Superior temporal gyrus (tissue), 1 donor: ENCODE data around the gene LONP1.
"Not testable (repeated sequence)": the region's sequence is repeated elsewhere in the genome, so short reads cannot be mapped to it uniquely, and the experiment has no call there.

ENCODE experiments used
- DNase-seq: peaks from one replicate; pipeline ENCODE4 v3.0.0-alpha.2; 2016; ENCODE audit errors: extremely low spot score

Gene LONP1, protein sequence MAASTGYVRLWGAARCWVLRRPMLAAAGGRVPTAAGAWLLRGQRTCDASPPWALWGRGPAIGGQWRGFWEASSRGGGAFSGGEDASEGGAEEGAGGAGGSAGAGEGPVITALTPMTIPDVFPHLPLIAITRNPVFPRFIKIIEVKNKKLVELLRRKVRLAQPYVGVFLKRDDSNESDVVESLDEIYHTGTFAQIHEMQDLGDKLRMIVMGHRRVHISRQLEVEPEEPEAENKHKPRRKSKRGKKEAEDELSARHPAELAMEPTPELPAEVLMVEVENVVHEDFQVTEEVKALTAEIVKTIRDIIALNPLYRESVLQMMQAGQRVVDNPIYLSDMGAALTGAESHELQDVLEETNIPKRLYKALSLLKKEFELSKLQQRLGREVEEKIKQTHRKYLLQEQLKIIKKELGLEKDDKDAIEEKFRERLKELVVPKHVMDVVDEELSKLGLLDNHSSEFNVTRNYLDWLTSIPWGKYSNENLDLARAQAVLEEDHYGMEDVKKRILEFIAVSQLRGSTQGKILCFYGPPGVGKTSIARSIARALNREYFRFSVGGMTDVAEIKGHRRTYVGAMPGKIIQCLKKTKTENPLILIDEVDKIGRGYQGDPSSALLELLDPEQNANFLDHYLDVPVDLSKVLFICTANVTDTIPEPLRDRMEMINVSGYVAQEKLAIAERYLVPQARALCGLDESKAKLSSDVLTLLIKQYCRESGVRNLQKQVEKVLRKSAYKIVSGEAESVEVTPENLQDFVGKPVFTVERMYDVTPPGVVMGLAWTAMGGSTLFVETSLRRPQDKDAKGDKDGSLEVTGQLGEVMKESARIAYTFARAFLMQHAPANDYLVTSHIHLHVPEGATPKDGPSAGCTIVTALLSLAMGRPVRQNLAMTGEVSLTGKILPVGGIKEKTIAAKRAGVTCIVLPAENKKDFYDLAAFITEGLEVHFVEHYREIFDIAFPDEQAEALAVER

DNA sequence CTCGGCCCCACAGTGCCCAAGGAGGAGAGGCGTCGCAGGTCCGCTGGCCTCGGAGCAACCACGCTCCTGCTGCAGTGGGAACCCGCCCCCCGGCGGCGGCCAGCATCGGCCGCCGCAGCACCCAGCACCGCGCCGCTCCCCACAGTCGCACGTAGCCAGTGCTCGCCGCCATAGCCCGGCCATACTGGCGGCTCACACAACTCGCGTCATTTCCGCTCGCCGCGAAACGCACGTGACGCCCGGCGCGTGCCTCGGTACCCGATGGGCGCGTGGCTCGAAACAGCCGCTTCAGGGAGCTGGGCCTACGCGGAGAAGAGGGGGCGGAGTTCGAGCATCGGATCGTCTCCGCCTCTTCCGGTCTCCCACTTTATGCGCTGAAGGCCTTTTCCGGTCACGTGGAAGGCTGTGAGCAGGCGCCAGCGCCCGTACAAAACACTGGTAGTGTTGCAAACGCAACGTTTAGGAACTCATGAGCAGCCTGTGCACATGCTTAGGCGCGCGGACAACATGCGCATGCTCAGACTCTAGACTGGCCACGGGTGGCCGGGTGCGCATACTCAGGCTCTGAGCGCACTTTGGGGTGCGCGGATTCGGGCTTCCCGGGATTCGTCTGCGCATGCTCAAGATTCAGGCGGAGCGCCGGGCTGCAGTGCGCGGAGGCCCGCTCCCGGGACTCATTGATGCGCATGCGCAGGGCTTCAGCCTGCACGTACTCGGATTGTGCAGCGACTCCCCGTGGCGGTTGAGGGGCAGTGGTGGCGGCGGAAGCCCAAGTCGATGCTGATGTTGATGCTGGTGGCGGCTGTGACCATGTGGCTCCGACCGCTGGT is at the start of gene LONP1, which contains the start of gene CATSPERD:
LONP1 (minus strand) TSS at position 186 of the 830 bp plus-strand sequence; CDS start at position 172, 14 bp downstream.
CATSPERD (plus strand) TSS at position 677 of the 830 bp plus-strand sequence; CDS start at position 778, 101 bp downstream.
- peak; percentile 99 for DNase-seq

DNA sequence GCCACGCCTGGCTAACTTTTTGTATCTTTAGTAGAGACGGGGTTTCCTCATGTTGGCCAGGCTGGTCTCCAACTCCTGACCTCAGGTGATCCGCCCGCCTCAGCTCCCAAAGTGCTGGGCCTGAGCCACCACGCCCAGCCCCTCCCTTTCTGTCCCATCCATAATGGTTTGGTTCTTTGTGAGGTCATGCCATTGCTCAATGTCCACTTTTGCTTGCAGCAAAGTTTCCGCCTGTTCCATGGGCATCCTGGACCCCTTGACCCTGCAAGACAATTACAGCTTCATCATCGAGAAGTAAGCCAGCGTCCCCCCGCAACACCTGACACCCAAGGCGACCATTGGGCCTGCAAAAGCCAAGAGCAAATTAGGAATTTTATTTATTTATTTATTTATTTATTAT is 48.0 kb upstream of the LONP1 start:
- no peak for DNase-seq

DNA sequence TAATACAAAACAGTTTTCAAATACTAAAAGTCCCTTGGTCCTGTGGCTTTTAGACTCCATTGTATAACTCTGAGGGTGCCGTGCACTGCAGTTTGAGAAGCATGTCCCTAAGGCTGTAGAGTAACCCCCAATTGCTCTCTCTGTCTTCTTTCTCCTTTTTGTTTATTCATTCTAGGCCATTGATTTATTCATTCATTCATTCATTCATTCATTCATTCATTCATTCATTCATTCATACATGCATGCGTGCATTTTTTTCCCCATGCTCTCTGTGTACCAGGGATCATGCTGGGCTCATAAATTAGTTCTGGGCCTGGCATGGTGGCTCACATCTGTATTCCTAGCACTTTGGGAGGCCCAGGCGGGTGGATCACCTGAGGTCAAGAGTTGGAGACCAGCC is 45.3 kb upstream of the LONP1 start:
- no peak for DNase-seq

DNA sequence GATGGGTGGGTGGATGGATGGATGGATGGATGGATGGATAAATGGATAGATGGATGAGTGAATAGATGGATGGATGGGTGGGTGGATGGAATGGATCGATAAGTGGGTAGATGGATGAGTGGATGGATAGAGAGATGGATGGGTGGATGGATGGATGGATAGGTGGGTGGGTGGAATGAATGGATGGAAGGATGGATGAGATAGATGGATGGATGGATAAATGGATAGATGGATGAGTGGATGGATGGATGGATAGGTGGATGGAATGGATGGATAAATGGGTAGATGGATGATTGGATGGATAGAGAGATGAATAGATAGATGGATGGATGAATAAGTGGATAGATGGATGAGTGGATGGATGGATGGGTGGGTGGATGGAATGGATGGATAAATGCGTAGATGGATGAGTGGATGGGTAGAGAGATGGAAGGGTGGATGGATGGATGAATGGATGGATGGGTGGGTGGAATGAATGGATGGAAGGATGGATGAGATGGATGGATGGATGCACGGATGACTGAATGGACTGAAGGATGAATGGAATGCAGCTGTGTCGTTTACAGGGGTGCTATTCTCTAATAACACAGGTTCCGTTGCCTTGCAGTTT is 42.8 kb upstream of the LONP1 start:
- DNase-seq: no peak

DNA sequence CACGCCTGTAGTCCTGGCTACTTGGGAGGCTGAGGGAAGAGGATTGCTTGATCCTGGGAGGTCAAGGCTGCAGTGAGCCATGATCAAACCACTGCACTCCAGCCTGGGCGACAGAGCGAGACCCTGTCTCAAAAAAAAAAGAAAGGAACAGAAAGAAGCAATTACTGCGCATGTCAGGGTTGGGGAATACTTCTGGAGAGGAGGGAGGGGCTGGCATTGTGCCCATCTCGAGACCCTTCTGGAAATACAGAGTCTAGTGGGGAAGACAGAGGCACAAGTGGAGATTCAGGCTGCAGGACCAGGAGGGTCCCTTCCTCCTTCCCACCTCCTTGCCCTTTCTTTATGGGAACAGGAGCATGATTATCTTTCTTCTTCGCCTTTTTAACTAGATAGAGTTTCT is 33.8 kb upstream of the LONP1 start:
- DNase-seq: no peak

DNA sequence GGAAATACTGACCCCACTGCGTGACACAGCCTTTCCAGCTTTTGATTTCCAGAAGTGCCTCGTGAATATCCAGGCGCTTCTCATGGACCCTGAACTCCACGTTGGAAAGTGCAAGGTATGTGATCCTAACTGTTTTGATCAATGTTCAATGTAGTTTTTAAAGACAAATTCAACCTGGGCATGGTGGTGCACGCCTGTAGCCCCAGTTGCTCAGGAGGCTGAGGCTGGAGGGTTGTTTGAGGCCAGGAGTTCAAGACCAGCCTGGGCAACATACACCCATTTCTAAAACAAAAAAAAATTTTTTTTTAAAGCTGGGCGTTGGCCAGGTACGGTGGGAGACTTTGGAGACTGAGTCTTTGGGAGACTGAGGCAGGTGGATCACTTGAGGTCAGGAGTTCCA is 31.8 kb upstream of the LONP1 start:
- no peak for DNase-seq

DNA sequence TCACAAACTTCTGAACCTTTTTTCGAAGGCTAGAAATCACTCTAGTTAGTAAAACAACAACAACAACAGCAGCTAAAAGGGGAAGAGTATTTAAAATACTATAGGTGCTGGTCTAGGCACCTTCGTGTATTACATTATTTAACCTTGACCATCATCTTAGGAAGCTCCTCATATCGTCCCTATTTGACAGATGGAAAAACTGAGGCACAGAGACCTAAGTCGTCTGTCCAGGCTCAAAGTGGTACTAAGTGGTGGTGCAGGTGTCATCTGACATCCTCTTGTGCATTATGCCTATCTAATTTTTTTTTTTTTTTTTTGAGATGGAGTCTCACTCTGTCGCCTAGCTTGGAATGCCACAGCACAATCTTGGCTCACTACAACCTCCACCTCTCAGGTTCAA is 29.6 kb upstream of the LONP1 start:
- no peak for DNase-seq

DNA sequence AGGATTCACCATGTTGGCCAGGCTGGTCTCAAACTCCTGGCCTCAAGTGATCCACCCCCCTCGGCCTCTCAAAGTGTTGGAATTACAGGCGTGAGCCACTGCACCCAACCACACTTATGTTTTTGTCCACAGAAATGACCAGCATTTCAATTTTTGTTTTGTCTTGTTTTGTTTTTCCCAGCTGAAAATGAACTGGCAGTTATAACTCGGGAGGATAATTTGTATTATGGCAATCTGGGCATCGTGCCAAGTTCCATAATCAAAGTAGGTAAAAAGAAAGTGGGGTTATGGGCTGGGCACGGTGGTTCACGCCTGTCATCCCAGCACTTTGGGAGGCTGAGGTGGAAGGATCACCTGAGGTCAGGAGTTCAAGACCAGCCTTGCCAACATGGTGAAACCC is 29.0 kb upstream of the LONP1 start:
- not testable (repeated sequence) for DNase-seq

DNA sequence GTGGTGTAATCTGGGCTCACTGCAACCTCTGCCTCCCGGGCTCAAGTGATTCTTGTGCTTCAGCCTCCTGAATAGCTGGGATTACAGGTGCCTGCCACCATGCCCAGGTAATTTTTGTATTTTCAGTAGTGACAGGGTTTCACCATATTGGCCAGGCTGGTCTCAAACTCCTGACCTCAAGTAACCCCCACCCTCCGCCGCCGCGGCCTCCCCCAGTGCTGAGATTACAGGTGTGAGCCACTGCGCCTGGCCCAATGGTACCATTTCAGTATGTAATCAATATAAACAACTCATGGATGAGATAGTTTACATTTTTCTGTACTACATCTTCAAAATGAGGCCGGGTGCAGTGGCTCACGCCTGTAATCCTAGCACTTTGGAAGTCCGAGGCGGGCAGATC is 25.1 kb upstream of the LONP1 start:
- not testable (repeated sequence) for DNase-seq

DNA sequence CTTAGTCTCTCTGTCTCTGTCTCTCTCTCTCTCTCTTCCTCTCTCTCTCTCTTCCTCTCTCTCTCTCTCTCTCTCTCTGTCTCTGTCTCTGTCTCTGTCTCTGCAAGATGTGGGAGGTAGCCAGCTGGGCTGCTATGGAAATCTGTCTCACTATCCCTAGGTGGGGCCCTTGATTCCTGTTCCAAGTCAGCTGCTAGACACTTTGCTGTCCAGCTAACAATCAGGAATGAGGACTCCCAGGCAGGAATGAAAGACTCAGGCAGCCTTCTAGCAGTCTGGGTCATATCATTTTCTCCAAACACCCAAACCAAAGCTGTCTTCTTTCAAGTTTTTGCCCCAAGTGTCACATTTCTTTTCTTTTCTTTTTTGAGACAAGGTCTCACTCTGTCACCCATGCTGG is 23.7 kb upstream of the LONP1 start:
- no peak for DNase-seq

DNA sequence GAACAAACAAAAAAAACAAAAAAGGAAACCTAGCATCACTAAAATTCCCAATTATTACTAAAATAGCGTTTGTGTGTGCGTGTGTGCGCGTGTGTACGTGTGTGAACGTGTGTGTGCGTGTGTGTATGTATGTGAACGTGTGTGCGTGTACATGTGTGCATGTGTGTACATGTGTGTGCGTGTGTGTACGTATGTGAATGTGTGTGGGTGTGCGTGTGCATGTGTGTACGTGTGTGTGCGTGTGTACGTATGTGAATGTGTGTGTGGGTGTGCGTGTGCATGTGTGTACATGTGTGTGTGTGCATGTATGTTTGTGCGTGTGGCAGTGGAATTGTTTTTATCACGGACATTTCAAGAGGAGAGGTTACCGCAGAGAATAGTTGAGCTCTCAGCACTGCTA is 22.1 kb upstream of the LONP1 start:
- DNase-seq: no peak

DNA sequence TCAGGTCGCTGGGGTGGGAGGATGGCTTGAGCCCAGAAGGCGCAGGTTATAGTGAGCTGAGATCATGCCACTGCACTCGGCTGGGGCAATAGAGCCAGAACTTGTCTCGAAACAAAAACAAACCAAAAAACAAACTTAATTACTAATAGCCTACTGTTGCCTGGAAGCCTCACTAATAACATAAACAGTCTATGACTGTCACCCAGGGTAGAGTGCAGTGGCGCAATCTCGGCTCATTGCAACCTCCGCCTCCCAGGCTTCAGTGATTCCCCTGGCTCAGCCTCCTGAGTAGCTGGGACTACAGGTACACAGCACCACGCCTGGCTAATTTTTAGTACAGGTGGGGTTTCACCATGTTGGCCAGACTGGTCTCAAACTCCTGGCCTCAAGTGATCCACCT is 18.5 kb upstream of the LONP1 start:
- no peak for DNase-seq

DNA sequence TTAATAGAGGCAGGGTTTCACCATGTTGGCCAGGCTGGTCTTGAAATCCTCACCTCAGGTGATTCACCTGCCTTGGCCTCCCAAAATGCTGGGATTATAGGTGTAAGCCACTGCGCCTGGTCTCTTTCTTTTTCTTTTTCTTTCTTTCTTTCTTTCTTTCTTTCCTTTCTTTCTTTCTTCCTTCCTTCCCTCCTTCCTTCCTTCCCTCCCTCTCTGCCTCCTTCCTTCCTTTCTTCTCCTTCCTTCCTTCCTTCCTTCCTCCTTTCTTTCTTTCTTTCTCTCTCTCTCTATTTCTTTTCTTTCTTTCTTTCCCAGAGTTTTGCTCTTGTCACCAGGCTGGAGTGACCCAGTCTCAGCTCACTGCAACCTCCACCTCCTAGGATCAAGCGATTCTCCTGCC is 13.2 kb upstream of the LONP1 start:
- DNase-seq: not testable (repeated sequence)

DNA sequence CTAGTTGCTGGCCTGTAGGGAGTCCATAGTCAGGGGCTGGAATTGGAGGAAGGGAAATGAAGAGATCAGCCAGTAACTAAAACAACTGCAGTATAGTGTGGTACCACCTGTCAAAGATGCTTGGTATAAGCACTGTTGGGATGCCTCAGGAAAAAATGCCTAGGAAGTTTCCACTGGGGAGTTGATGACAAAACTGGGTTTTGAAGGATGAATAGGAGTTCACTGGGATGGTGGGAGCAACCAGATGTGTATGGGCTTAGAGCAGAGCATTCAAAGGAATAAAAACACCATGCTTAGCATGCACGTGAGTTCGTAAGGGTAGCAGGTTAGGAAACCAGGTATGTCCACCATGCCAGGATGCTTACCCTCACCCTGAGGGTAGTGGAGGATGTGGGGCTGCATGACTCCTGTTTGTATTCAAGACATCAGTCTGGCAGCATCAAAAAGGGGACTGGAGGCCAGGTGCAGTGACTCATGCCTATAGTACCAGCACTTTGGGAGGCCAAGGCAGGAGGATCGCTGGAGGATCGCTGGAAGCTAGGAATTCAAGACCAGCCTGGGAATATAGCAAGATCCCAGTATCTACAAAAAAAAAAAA is 7.6 kb upstream of the LONP1 start:
- DNase-seq: no peak

DNA sequence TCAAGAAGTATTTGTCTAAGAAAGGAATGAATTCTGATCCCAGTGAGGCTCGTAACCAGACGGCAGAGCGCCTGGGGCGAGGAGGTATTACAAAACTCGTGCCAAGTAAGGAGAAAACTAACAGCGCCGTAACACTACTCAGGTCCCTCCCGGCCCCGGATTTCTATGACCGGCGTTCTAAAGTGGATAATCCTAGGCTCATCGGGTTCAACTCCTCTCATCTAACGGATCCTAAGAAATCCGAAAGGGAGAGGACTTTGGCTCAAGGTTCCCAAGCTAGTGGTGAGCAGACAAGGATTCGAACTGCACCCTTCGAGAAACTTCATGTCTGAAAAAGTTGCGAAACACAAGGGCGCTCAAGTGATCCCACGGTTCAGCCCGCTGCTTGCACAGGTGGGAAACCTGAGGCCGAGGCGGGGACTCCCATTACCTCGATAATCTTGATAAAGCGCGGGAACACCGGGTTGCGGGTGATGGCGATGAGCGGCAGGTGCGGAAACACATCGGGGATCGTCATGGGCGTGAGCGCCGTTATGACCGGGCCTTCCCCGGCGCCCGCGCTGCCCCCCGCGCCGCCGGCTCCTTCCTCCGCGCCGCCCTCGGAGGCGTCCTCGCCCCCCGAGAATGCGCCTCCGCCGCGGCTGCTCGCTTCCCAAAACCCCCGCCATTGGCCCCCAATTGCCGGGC is 529 bp downstream of the LONP1 start:
- no peak for DNase-seq

DNA sequence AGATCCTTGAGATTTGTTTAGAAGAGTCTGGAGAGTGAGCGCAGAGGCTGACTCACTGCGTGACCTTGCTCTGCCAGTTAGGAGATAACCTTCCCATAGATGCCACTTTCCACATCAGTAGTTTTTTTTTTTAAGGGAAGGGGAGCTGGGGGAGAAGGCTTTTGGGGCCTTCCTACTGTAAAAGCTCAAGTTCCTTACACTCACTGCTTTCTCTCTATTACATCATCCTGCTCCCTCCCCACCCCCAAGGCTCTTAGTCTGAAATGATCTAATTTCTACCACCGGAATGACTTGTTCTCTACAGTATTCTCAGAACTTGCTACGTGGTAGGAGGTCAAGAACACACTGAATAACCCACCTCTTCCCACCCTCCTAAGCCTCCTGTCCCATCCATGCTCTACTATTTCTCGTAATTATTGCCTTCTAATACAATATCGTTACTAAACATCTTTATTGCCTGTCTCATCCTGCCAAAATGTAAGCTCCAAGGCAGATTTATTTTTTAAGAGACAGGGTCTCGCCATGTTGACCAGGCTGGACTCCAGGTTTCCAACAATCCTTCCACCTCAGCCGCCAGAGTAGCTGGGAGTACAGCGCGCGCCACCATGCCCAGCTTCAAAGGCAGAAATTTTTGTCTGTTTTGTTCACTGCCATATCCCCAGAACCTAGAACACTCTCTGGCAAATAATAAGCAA is 1.2 kb downstream of the LONP1 start:
- DNase-seq: no peak

DNA sequence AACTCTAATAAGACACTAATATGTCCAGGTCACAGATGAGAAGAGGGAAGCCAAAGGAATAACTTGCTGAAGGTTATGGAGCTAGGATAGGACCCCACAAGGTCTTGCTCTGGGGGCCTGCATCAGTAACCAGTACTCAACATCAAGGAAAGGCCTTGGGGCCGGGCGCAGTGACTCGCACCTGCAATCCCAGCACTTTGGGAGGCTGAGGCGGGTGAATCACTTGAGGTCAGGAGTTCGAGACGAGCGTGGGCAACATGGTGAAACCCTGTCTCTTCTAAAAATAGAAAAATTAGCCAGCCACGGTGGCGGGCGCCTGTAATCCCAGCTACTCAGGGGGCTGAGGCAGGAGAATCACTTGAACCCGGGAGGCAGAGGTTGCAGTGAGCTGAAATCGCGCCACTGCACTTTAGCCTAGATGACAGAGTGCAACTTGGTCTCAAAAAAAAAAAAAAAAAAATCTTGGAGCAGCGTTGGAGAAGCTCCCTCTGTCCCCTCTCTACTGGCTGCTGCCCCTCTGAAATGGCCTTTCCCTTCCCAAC is 1.8 kb downstream of the LONP1 start:
- DNase-seq: no peak

DNA sequence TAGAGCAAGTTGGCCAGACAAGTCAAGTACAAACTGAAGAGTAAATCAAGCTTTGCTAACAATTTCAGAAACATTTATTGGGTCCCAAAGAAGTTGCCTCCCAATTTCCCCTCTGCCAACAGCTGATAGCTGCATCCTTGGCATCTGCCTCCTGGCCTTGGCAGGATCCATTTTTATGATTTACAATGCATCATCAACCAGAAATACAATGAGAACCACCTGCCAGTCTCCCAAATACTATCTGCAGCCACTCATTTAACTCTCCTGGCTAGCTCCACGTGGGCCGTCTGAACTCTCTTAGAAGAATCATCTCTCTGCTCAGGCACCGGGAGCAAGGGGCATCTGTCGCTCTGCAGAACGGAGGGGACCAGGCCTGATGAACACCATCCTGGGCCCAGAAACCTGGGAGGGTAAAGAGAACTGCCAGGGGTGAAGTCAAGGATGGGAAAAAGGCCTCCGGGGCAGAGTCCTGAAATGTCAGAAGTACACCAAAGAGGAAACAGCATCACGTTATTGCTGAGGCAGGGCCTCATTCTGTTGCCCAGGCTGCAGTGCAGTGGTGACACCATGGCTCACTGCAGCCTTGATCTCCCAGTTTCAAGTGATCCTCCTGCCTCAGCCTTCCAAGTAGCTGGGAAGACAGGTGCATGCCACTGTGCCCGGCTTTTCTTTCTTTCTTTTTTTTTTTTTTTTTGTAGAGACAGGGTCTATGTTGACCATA is 2.6 kb downstream of the LONP1 start:
- DNase-seq: no peak

DNA sequence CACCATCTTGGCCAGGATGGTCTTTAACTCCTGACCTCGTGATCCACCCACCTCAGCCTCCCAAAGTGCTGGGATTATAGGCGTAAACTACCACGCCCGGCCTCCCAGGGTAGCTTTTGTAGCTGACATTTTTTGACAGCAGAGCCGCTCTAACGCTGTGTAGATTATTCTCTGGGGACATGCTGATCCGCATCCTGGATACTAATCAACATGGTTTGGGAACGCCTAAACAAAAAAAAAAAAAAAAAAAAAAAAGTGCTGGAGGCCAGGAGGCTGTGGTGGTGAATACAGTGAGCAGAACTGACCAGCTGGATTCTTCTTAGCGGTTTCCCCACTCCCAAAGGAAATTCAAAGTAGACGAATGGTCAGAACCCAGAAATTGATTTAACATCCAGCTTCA is 5.1 kb downstream of the LONP1 start:
- DNase-seq: no peak
